Omental fat pad (tissue), 4 donors: ENCODE results near the gene DYNLRB2. TPM values are rescaled to one million over a fixed set of nuclear protein-coding genes. Genes with fewer than 3 reads are reported as not detected.

Source experiments
- ATAC-seq: fragments of 150-250 bp; one replicate; pipeline ENCODE4 v1.9.1; 2016; ENCODE audit warnings: mild to moderate bottlenecking, moderate library complexity; ENCODE audit not compliant: low FRiP score
- DNase-seq: peaks from one replicate; pipeline ENCODE4 v3.0.0-alpha.2; 2019; ENCODE audit warnings: low spot score
- CTCF ChIP-seq, 3 donors: fragments of 450-650 bp; IDR thresholded peaks; one replicate each; pipeline ENCODE4 v1.5.1; 2016 to 2017; ENCODE audit warnings: antibody characterized with exemption in 3 of 3, mild to moderate bottlenecking in 3 of 3, moderate library complexity in 2 of 3
- total RNA-seq, 4 donors: library from RNA; depleted of rRNA; stranded (reverse); fragments of >200 nt; gene quantifications; one replicate each; pipeline ENCODE4 v1.1.0, GENCODE V29; 2016

The DYNLRB2 gene
- total RNA-seq, 4 donors from 2014 or later = 1.5 to 8.2 TPM; not detected in 2

GRCh38 chr16:80563066-80563465 is 22.3 kb downstream of the DYNLRB2 start:
- no peak for TF ChIP-seq CTCF (IDR thresholded peaks at IDR 0.05)
- no peak for DNase-seq
- no peak for ATAC-seq

DNA sequence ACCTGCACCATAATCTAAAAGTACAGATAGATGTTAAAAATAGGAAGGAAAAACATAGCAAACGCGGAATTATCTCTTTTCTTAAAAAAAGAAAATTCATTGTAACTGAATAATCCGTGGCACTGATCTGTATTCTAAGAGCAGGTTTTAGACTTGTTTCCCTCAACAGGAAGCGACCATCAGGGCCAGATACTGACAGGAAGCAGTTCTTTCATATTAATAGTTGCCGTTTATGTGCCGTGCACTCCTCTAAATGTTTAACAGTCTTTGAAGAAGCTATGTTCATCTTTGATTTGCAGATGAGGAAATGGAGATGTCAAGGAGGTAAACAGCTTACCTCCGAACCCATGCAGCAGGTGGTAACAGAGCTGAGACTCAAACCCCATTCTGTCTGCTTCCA is 23.6 kb downstream of the DYNLRB2 start:
- no peak for DNase-seq
- no peak for ATAC-seq
- TF ChIP-seq CTCF (IDR thresholded peaks at IDR 0.05) = no peak

DNA sequence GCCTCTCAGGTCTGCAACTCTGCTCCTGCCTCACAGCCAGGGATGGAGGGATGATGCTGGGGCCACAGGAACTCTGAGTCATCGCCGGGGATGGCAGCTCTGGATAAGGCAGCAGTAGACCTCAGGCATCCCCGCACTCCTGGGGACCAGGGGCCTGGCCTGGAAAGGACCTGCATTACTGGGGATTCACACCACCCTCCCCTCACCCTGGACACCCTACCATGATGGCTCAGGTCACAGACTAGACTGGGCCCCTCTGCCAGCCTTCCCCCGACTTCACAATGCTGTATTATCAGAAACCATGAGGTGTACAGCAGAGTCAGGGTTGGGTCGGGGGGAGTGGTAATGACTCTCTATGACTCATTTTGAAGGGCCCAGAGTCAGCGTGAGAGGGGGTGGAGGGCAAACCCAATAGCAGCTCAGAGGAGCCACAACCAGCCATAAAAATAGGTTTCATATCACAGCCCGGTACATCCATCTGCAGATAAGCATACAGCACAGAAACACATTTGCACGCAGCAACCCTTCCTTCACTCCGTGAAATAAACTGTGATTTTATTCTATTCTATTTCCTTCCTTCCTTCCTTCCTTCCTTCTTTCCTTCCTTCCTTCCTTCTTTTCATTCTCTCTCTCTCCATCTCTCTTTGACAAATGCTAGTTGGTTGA is 28.8 kb downstream of the DYNLRB2 start:
- no peak for ATAC-seq
- no peak for TF ChIP-seq CTCF (IDR thresholded peaks at IDR 0.05)
- DNase-seq = no peak

DNA sequence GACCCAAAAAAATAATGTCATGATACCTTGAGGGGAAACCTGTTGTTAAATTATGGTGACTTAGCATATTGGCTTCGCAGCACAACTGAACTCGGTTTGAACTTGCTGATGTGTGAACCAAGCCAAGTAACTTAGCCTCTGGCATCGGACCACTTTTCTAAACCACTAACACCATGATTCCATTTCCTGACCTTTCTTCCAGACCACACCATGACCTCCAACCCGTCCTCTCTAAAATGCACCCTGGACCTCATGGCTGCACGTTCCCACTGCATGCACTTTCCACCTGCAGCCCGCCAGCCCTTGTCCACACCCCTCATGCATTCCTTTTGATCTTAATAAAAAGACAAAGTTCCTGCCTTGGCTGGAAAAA is 29.3 kb downstream of the DYNLRB2 start:
- no peak for TF ChIP-seq CTCF (IDR thresholded peaks at IDR 0.05)
- ATAC-seq (no peak), DNase-seq (no peak)

GRCh38 chr16:80573700-80574120 is 32.9 kb downstream of the DYNLRB2 start:
- no peak for TF ChIP-seq CTCF (IDR thresholded peaks at IDR 0.05)
- ATAC-seq (no peak), DNase-seq (no peak)

GRCh38 chr16:80576343-80576912 is 35.6 kb downstream of the DYNLRB2 start:
- DNase-seq (no peak), ATAC-seq (no peak)
- TF ChIP-seq CTCF (IDR thresholded peaks at IDR 0.05) = no peak
